ENCODE data around the gene GASK1B. TPM values are rescaled to one million over a fixed set of nuclear protein-coding genes. Genes with fewer than 3 reads are reported as not detected.

The GASK1B gene
- total RNA-seq, 1 experiment from 2014 or later = 3.8 TPM

DNA sequence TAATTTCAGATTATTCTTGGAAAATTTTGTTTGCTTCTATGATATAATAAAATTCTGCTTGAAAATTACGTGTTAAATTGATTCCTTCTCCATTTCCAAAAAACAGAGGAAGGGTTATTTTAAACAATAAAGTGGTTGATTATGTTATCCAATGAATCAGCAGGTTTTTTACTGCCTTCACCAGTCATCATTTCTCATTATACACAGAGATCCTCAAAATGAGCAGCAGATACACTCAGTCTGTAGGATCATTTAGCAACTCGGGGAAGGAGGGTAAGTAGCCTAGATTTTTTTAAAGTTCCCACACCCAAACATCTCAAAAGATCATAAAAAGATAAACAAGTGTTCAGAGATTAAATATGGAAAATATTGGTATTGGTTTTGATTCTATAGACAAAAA is 30.6 kb upstream of the GASK1B start:
- no peak for DNase-seq (ENCODE audit: low spot score)
- no peaks in the 10 kb centered on the region for H3K27me3 ChIP-seq (replicated peaks; ENCODE audit: insufficient read depth, low read depth, low read length, poor library complexity)
- no peaks in the 10 kb centered on the region for H3K36me3 ChIP-seq (ENCODE audit: insufficient read depth, low read length, poor library complexity, severe bottlenecking)
- no peak overlapping the region for H3K27ac ChIP-seq (ENCODE audit: low read depth, low read length, poor library complexity, severe bottlenecking)
- no TSS peak for BruUV-seq (replicated peaks)
- H3K4me1 ChIP-seq (ENCODE audit: insufficient read depth, low read length, poor library complexity, severe bottlenecking) = no peaks in the 10 kb centered on the region
- intact Hi-C loops (cut with micrococcal nuclease; ENCODE audit: unreplicated experiment) = no loop called here
- H3K9me3 ChIP-seq (ENCODE audit: low read depth, low read length, poor library complexity, severe bottlenecking) = no peaks in the 10 kb centered on the region
- TF ChIP-seq, protein P1, sequence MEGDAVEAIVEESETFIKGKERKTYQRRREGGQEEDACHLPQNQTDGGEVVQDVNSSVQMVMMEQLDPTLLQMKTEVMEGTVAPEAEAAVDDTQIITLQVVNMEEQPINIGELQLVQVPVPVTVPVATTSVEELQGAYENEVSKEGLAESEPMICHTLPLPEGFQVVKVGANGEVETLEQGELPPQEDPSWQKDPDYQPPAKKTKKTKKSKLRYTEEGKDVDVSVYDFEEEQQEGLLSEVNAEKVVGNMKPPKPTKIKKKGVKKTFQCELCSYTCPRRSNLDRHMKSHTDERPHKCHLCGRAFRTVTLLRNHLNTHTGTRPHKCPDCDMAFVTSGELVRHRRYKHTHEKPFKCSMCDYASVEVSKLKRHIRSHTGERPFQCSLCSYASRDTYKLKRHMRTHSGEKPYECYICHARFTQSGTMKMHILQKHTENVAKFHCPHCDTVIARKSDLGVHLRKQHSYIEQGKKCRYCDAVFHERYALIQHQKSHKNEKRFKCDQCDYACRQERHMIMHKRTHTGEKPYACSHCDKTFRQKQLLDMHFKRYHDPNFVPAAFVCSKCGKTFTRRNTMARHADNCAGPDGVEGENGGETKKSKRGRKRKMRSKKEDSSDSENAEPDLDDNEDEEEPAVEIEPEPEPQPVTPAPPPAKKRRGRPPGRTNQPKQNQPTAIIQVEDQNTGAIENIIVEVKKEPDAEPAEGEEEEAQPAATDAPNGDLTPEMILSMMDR (conservative IDR thresholded peaks at IDR 0.05; ENCODE audit: low read depth, low read length) = no peak
- no peak for TF ChIP-seq EZH2 (IDR thresholded peaks at IDR 0.05; ENCODE audit: borderline replicate concordance, low read depth, low read length, poor library complexity, severe bottlenecking)
- CTCF ChIA-PET = no interaction called here
- POLR2A ChIA-PET (ENCODE audit: low non-redundant PET) = no interaction called here
- H3K4me3 ChIP-seq (ENCODE audit: low read depth, low read length, poor library complexity, severe bottlenecking) = no peak overlapping the region

- ChIA-PET POLR2A (ENCODE audit: low non-redundant PET) (no interaction called here), CTCF (interaction anchor here (1.0 kb wide), 1 partner anchor 9 kb away, joined by 3 read pairs; no protein-coding TSS in a partner anchor)
- no peak for TF ChIP-seq EZH2 (IDR thresholded peaks at IDR 0.05; ENCODE audit: borderline replicate concordance, low read depth, low read length, poor library complexity, severe bottlenecking)
- TF ChIP-seq, protein P1 (conservative IDR thresholded peaks at IDR 0.05; ENCODE audit: low read depth, low read length) = no peak
- no peaks in the 10 kb centered on the region for H3K27me3 ChIP-seq (replicated peaks; ENCODE audit: insufficient read depth, low read depth, low read length, poor library complexity)
- DNase-seq (ENCODE audit: low spot score) = no peak
- no peaks in the 10 kb centered on the region for H3K36me3 ChIP-seq (ENCODE audit: insufficient read depth, low read length, poor library complexity, severe bottlenecking)
- no peak overlapping the region for H3K4me3 ChIP-seq (ENCODE audit: low read depth, low read length, poor library complexity, severe bottlenecking)
- no TSS peak for BruUV-seq (replicated peaks)
- intact Hi-C loops (cut with micrococcal nuclease; ENCODE audit: unreplicated experiment) = no loop called here
- H3K9me3 ChIP-seq (ENCODE audit: low read depth, low read length, poor library complexity, severe bottlenecking) = no peaks in the 10 kb centered on the region
- H3K27ac ChIP-seq (ENCODE audit: low read depth, low read length, poor library complexity, severe bottlenecking) = no peak overlapping the region
- H3K4me1 ChIP-seq (ENCODE audit: insufficient read depth, low read length, poor library complexity, severe bottlenecking) = no peaks in the 10 kb centered on the region
These were observed 29.7 kb upstream of the GASK1B start for GRCh38 chr4:158202481-158202880.

- H3K36me3 ChIP-seq (ENCODE audit: insufficient read depth, low read length, poor library complexity, severe bottlenecking) = no peaks in the 10 kb centered on the region
- ChIA-PET CTCF (no interaction called here), POLR2A (ENCODE audit: low non-redundant PET) (no interaction called here)
- H3K27me3 ChIP-seq (replicated peaks; ENCODE audit: insufficient read depth, low read depth, low read length, poor library complexity) = no peaks in the 10 kb centered on the region
- H3K4me1 ChIP-seq (ENCODE audit: insufficient read depth, low read length, poor library complexity, severe bottlenecking) = no peaks in the 10 kb centered on the region
- H3K4me3 ChIP-seq (ENCODE audit: low read depth, low read length, poor library complexity, severe bottlenecking) = no peak overlapping the region
- H3K27ac ChIP-seq (ENCODE audit: low read depth, low read length, poor library complexity, severe bottlenecking) = no peak overlapping the region
- no peaks in the 10 kb centered on the region for H3K9me3 ChIP-seq (ENCODE audit: low read depth, low read length, poor library complexity, severe bottlenecking)
- no peak for DNase-seq (ENCODE audit: low spot score)
- intact Hi-C loops (cut with micrococcal nuclease; ENCODE audit: unreplicated experiment) = no loop called here
- no TSS peak for BruUV-seq (replicated peaks)
- TF ChIP-seq, protein P1 (conservative IDR thresholded peaks at IDR 0.05; ENCODE audit: low read depth, low read length) = no peak
- no peak for TF ChIP-seq EZH2 (IDR thresholded peaks at IDR 0.05; ENCODE audit: borderline replicate concordance, low read depth, low read length, poor library complexity, severe bottlenecking)
These were observed 29.1 kb upstream of the GASK1B start for GRCh38 chr4:158201876-158202275.

Data from A673 (cell line).